ENCODE data around the gene ARHGEF19.

GRCh38 chr1:16187748-16188401 lies 24.6 kb downstream of the ARHGEF19 start:
- TF ChIP-seq CTCF (CRISPR knock-in tag; IDR thresholded peaks at IDR 0.05) (peak; percentile 99), HOXA7 (CRISPR knock-in tag; IDR thresholded peaks at IDR 0.05) (no peak), ZNF816 (CRISPR knock-in tag; IDR thresholded peaks at IDR 0.05; ENCODE audit: borderline replicate concordance) (no peak), MXI1 (IDR thresholded peaks at IDR 0.05; ENCODE audit: borderline replicate concordance, low read depth, low read length) (no peak), HIVEP1 (CRISPR knock-in tag; IDR thresholded peaks at IDR 0.05) (no peak), ZNF407 (CRISPR knock-in tag; IDR thresholded peaks at IDR 0.05; ENCODE audit: not compliant biosample characterization) (no peak), EP300 (IDR thresholded peaks at IDR 0.05; ENCODE audit: low read depth in 2 of 2, low read length in 2 of 2) (no peak), EP300 (CRISPR knock-in tag; IDR thresholded peaks at IDR 0.05; ENCODE audit: borderline replicate concordance) (no peak), HIC2 (CRISPR knock-in tag; IDR thresholded peaks at IDR 0.05; ENCODE audit: low read depth) (no peak; the same call in 1 of the 2 replicates), ZNF12 (CRISPR knock-in tag; IDR thresholded peaks at IDR 0.05) (0 out of 2 replicates have a peak, but pooled peaks have one; percentile 16)

Data from HepG2 (cell line).